GM18909 (cell line): Measurements from ENCODE around the gene LHCGR.
"Not testable (repeated sequence)": the region's sequence is repeated elsewhere in the genome, so short reads cannot be mapped to it uniquely, and the experiment has no call there.

ENCODE experiments used
- ATAC-seq: cut with Tn5 transposase; IDR thresholded peaks from one replicate; pipeline ENCODE4 v1.9.1; 2021; ENCODE audit warnings: mild to moderate bottlenecking; ENCODE audit not compliant: unreplicated experiment, poor library complexity

Gene LHCGR

DNA sequence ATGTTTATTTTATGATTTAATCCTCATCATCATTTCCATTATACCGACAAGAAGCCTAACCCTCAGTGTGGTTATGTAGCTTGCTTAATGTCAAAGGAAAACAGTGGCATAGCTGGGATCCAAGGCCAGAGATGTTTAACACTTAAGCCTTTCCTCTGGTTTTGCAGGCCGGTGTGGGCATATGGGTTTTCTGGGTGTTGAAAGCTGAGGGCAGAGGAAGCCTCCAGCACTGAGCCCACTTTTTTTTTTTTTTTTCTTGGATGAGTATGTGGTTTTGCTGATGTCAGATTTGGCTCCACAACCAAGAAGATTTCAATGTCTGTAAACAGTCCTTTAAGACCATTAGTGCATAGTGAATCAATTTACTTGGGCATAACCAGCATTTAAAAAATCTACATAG is 41.3 kb downstream of the LHCGR start:
- no peak for ATAC-seq

DNA sequence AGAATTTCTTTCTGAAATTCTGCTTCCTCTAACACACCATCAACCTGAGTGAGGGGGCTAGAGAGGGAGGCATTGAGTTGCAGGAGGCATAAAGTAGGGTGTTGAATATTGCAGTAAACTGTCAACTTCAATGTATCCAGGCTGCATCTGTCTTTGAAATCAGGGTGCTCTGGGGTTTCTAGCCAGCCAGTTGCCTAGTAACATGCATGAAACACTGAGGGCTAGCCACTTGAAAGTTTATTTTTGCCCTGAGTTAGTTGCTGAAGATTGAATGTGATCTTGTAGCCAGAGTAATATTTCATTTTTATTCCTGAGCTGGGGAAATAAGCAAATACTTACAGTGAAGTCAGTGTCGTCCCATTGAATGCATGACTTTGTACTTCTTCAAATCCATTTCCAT is 41.9 kb downstream of the LHCGR start:
- no peak for ATAC-seq

DNA sequence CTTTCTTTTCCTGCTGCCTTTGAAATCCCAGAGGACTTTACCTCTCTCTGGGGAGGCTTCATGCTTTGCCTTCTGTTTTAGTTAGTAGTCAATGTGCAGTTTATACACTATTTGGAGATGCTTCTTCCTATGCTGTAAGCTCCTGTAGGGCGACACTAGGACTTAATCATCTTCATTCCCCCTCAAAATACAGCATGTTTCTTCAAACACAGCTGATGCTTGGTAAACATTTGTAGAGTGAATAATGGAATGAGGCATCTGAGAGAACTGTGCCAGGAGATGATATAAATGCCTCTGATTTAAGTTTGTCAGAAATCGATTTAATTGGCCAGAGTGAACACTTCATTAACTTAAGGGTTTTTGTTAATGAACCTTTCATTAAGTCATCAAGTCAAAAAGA is 43.4 kb downstream of the LHCGR start:
- no peak for ATAC-seq

DNA sequence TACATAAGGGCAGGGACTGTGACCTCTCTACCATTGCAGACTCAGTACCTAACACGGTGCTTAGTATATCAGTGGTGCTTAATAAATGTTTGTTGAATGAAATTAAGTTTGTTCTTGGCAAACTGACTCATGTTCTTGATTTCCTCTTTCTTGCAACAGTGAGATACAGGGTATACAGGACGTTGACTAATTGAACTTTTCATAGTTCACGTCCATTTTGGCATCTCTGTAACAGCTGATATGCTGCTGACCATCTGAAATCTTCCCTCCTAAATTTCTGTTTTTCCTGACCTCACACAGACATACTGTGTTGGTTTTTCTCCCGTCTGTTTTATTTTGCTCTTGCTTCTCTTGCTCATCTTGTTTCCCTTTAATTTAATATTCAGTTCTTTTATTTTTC is 44.2 kb downstream of the LHCGR start:
- no peak for ATAC-seq

DNA sequence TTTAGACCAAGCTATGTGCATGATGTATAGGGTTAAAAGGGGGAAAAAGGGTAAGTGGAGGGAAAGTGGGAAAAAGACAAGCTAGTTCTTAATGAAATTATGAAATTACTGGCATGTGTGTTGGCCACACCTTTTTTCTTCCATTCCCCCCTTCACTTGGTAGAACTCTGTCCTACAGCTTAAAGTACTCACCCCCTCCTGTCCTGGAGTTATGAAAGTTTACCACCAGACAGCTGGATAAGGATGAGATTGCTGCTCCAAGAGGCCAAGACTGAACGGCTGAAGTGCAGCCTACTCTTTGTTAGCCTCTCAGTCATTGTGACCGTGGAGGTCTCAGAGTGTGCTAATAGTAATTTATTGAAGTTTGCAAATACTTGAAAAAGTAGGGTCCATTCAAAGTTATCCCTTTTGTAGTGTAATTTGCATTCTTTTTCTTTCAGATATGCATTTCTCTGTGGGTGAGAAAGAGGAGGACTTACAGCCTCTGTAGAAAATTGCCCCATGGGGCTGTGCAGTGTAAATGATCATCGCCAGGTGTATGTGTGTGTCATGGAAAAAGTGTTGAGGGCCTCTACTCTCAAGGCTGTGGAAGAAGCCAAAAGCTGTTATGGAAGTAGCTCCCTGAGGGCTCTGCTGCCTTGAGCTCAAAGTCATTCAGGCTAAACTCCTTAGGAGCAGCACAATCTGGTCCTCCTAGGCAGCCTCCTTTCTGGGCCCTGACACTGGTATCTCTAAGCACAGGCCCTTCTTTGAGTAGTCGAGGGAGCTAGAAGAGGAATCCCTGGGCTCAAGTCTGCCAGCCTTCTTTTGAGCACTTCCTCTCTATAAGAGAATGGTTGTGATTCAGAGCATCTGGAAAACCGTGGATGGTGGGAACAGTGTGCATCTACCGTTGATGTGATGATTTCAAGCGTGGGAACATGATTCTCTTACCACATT is 46.2 kb downstream of the LHCGR start:
- ATAC-seq: no peak

DNA sequence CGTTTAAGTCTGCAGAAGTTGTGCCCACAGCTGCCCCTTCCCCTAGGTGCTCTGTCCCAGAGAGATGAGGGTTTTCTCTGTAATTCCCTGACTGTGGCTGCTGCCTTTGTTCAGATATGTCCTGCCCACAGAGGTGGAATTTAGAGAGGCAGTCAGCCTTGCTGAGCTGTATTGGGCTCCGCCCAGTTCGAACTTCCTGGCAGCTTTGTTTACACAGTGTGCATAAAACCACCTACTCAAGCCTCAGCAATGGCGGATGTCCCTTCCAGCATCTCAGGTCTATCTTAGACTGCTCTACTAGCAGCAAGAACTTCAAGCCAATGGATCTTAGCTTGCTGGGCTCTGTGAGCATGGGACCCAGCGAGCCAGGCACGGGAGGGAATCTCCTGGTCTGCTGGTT is 48.1 kb downstream of the LHCGR start:
- no peak for ATAC-seq

DNA sequence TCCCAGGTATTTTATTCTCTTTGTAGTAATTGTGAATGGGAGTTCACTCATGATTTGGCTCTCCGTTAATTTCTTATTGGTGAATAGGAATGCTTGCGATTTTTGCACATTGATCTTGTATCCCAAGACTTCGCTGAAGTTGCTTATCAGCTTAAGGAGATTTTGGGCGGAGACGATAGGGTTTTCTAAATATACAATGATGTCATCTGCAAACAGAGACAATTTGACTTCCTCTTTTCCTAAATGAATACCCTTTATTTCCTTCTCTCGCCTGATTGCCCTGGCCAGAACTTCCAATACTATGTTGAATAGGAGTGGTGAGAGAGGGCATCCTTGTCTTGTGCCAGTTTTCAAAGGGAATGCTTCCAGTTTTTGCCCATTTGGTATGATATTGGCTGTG is 51.9 kb downstream of the LHCGR start:
- ATAC-seq: not testable (repeated sequence)

DNA sequence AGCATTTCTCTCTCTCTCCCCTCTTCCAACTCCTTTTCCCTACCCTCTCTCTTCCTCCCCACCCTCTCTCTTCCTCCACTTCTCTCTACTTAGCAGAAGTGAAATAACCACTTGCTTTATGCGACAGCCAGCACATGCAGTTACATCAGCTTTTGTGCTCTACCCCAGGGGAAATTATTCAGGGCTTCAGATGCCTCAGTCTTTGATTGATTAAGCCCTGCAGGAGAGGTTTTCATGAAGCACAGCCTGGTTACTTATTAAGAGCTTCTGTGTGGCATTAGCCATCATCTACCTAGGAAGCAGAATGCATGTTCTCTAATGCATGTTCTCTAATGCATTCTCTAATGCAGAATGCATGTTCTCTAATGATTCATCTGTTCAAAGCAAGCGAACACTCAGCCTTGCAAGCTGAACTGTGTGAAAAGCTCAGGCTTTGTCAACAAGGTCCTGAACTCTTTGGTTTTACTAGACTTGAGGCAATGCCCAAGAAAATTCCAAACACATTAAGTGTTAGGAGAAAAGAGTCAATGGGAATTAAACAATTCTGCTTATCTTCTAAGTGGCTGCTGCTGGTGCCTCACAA is 56.1 kb downstream of the LHCGR start:
- ATAC-seq: no peak

DNA sequence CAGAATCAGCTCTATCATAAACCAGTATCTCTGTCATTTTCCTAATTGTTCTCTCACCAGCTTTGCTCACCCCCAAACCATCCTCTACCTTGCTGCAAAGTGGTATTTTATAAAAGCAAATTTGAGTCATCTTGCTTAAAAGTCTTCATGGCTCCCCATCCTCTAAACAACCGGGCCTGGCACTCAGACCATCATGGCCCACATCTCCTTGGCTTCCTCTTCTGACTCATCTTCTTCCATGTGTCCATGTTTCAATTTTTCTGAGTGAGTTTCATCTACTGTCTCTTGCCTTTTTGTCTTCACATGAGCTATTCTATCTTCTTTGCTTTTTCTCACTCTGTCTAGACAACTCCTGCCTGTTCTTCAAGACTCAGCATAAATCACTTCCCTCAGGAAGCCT is 58.6 kb downstream of the LHCGR start:
- no peak for ATAC-seq

DNA sequence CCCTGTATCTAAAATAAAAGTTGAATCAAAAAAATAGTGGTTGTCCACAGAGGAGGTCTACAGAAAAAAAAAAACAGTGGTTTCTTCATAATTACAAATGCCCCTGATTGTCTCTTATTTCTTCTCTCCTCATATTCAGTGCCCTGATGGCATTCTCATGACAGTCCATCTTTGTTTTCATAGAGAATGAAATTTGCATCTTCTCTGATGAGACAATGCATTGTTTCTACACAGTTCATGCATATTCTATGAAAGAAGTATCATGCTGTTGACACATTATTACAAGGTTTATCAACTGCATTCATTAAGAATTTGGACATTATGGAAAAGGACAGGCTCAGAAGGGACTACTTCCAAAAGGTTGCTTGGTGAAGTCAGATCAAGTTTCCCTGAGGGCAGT is 59.5 kb downstream of the LHCGR start:
- no peak for ATAC-seq

DNA sequence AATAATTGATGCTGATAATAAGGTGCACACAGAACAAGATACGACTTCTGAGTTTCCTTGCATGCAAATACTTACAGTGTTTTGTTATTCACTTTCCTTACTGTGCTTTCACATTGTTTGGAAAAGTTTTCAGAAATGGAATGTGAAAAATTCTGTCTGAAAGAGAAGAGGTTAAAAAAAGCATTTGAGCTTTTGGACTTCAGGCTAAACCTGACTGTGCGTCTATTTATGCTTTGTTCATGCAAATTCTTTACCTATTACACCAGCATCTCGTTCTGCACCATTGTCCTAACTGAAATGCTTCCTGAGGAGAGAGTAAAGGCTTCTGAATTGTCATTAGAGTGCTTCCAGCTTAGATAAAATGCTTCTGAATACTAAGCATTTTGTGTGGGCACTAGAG is 61.4 kb downstream of the LHCGR start:
- no peak for ATAC-seq

DNA sequence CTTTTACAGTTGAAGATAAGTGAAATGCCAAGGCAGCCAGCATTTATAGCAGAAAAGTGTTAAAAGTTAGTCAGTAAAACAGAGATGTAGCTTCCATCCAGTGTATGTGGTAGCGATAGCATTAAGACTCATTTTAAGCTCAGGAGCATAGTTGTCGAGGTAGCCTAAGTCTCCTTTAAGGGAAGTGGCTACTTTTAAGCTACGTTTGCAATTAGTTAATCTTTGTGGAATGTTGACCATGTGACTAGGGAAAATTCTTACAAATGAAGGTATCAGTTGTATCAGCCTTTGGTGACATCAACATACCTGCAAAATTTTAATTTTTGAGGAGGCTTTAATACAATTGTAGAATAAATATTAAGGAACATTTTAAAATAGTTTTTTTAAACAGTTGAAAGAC is 61.9 kb downstream of the LHCGR start:
- ATAC-seq: no peak

DNA sequence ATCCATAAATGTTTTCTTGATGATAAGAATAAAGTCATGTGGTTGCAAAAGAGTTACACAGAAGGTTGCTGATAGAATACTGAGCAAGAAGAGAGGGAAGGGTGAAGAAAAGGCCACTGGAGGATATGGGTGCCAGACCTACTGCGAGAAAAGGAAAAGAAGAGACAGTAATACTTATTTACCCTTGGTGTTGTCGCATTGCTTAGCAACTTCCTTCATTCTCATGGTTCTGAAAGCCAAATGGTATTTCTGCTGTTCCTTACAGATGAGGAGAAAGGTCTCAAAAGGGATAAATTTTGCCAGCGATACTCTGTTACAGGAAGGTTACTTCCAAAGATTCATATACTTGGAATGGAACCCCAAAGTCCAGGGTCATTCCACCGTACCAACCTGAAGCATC is 62.5 kb downstream of the LHCGR start:
- ATAC-seq: no peak

DNA sequence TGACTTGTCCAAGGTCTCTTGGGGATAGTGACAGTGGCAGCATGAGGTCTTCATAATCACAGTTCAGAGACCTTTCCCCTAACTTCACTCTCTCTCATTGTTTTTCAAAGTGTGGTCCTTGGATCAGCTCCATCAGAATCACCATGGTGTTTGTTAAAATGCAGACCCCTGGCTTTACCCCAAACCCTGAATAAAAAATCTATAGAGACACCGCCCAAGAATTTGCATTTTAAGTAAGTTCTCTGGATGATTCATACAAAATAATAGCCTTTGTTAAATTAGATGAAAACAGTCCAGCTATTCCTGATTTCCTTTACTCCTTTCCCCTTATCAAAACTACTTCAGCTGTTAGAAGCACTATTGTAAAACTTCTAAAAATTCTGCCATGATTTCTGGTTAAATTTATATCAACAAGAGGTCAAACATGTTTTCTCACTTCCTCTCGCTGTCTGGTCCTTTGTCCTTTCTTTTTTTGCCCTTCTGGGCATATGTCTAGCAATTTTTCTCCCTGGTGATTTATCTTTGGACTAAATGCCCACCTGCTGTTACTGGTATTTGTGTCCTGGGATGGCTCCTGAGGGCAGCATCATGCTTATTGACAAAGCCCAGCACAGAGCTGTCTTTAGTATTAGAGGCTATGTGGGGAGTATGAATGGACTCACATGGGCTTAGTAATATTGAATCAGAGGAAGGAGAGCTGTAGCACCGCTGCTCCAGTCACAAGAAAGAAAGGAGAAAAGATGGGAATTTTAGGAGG is 63.4 kb downstream of the LHCGR start:
- no peak for ATAC-seq

DNA sequence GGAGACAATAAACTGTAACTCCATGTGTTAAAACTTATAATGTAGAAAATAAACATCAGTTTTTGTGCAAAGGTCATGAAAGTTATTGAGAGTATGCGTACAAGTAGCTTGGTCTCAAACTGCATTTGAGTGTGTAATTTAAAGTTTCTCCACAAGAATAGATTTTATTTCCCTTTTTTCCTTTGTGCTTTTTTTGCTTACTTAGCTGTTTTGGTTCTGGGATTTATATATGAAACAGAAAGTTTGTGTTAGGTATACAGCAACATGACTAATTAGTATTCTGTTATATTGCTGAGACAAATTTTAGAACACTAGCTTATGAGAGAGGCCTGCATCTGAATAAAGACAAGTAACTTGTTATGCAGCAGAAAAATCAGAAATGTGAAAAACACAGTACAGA is 70.4 kb downstream of the LHCGR start:
- no peak for ATAC-seq

DNA sequence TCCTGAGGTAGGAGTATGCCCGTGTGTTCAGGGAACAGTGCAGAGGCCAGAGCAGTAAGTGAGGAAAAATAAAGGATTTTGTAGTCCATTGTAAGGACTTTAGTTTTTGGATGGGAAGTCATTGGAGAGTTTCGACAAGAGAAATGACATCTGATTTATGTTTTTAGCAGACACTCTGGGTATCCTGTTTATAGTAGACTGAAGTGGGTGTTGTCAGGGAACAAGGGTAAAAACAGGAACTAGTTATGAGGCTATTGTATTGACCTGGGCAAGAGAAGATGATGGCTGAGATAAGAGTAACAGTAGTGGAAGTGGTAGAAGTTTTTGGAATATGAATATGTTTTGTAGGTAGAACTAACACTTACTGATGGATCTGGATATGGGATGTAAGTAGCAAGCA is 78.1 kb downstream of the LHCGR start:
- ATAC-seq: no peak

DNA sequence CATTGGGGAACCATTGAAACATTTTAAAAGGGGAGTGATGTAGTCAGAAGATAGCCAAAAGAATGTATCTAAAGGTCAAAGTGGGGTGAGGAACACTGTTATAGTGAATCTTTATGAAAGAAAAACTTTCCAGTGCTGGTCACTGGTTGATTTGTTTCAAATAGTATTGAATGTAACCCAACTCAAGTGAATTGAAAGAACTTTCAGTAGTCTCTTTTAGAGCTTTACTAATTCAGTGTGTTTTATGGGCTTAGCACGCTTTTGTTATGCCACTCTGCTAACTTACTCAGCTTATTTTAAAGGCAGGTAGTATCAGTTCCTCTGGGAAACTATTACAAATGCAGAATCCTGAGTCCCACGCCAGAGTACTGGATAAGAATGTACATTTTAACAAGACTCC is 80.6 kb downstream of the LHCGR start:
- peak; percentile 53 for ATAC-seq

DNA sequence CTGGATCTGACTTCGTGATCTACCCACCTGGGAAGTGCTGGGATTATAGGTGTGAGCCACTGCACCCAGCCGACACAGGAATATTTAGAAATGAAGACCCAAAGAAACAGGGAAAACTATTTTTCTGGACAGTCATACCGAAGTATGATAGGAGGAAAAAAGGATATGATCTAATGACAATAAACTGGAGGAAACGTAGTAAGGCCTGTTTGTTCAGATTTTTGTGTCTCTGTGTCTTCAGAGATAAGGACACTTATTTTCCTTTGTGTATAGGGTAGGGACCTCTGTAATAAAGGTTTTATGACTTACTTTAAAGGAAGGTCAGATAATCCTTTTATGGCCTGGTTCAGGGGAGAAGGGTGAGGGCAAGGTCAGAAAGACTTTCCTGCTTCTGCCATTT is 81.9 kb downstream of the LHCGR start:
- ATAC-seq: no peak

DNA sequence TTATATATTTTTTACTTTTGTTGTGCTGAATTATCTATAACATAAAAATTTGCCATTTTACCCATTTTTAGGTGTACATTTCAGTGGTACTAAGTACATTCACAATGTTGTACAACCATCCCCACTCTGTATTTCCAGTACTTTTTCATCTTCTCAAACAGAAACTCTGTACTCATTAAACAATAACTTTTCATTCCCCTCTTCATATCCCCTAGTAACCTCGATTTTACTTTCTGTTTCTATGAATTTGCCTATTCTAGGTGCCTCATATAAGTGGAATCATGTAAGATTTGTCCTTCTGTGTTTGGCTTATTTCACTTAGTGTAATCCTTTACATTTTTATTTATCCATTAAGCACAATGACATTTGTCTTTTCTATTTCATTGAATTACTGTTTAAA is 86.5 kb downstream of the LHCGR start:
- peak; percentile 97 for ATAC-seq

DNA sequence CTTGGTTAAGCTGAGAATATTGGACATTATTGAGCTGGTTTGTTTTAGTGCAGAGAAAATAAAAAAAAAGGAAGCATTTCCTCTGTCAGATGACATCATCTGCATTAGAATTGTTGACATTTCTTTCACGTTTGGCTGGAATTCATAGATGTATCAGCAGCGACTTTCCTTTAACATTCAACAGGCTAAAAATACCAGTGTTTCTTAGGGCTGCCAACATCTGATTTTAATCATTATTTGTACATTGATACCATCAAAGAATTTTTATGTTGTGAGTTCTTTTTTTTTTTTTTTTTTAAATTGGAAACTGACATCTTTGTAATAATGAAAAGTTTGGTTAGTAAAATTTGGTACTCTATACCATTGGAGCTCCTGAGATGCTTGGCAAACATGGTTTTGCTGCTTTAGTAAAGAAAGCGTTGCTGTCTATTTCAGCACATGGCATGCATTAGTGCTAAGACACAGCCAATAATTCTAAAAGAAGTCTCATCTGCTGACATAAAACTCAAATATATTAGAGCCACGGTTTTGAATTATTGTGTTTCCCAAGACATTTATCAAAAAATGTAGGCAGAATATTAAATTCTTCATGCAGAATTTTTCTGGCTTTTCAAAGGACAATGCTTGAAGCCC is 104.2 kb downstream of the LHCGR start:
- ATAC-seq: no peak

DNA sequence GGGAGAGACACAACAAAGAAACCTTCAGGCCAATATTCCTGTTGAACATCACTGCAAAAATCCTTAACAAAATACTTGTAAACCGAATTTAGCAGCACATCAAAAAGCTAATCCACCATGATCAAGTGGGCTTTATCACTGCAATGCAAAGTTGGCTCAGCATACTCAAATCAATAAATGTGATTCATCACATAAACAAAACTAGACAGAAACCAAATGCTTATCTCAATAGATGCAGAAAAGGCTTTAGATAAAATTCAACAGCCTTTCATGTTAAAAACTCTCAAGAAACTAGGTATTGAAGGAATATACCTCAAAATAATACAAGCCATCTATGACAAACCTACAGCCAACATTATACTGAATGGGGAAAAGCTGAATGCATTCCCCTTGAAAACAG is 117.3 kb downstream of the LHCGR start:
- no peak for ATAC-seq
